Endodermal cell (in vitro differentiated cells): ENCODE results near the gene CD34. TPM values are rescaled to one million over a fixed set of nuclear protein-coding genes. Genes with fewer than 3 reads are reported as not detected.

ENCODE experiments used
- DNase-seq: peaks from one replicate; pipeline ENCODE4 v3.0.0-alpha.2; 2017
- H3K27ac ChIP-seq: 2 replicates; pipeline ENCODE4 v1.5.1; 2013; ENCODE audit warnings: mild to moderate bottlenecking, low read depth, low read length, moderate library complexity
- H3K27me3 ChIP-seq: 2 replicates; pipeline ENCODE4 v1.6.1; 2013; ENCODE audit warnings: mild to moderate bottlenecking, low read length, moderate library complexity; ENCODE audit not compliant: insufficient read depth, control insufficient read depth, poor library complexity, severe bottlenecking
- H3K36me3 ChIP-seq: 2 replicates; pipeline ENCODE4 v1.7.0; 2013; ENCODE audit warnings: mild to moderate bottlenecking, low read length, moderate library complexity; ENCODE audit not compliant: control insufficient read depth, insufficient read depth
- H3K4me1 ChIP-seq: one replicate; pipeline ENCODE4 v1.7.0; 2013; ENCODE audit warnings: low read length; ENCODE audit not compliant: control insufficient read depth, insufficient read depth
- H3K4me3 ChIP-seq: 2 replicates; pipeline ENCODE4 v1.5.1; 2013; ENCODE audit warnings: mild to moderate bottlenecking, low read length, moderate library complexity
- H3K9ac ChIP-seq: 2 replicates; pipeline ENCODE4 v1.6.1; 2013; ENCODE audit warnings: mild to moderate bottlenecking, low read length, moderate library complexity; ENCODE audit not compliant: poor library complexity, severe bottlenecking; ENCODE audit errors: extremely low read depth
- H3K9me3 ChIP-seq: 2 replicates; pipeline ENCODE4 v1.6.1; 2013; ENCODE audit warnings: mild to moderate bottlenecking, low read length, moderate library complexity; ENCODE audit not compliant: control insufficient read depth
- H3K27ac Mint-ChIP-seq: 2 replicates; pipeline ENCODE4 v1.8.0; 2020; ENCODE audit warnings: mixed read lengths
- H3K27me3 Mint-ChIP-seq: 2 replicates; pipeline ENCODE4 v1.8.0; 2021; ENCODE audit warnings: mild to moderate bottlenecking, mixed read lengths; ENCODE audit not compliant: insufficient read depth
- H3K36me3 Mint-ChIP-seq: 2 replicates; pipeline ENCODE4 v1.8.0; 2020; ENCODE audit warnings: low read depth, mixed read lengths
- H3K4me1 Mint-ChIP-seq: 2 replicates; pipeline ENCODE4 v1.8.0; 2020; ENCODE audit warnings: mixed read lengths
- H3K4me3 Mint-ChIP-seq: 2 replicates; pipeline ENCODE4 v1.8.0; 2020; ENCODE audit warnings: mild to moderate bottlenecking, moderate library complexity, mixed read lengths
- H3K9me3 Mint-ChIP-seq: 2 replicates; pipeline ENCODE4 v1.8.0; 2020; ENCODE audit warnings: mild to moderate bottlenecking, mixed read lengths
- CTCF ChIP-seq: fragments of 200-600 bp; sonication (generic); conservative IDR thresholded peaks from 2 replicates; pipeline ENCODE4 v1.5.0; 2021; ENCODE audit warnings: antibody characterized with exemption, mild to moderate bottlenecking
- WGBS, 2 experiments: methylation state at CpG; one replicate each; pipeline versions ENCODE4 v1.1.5 to v1.1.7; 2013; ENCODE audit warnings: missing lambda C conversion rate in 2 of 2, mixed read lengths in 1 of 2; ENCODE audit not compliant: insufficient coverage in 1 of 2, insufficient read length in 1 of 2; 5-methylcytosine and 5-hydroxymethylcytosine counted together
- total RNA-seq, 2 donors: library from RNA; stranded (reverse); fragmentation: NEBNext Ultra II Directional in 1 of 2; extraction: Animal tissue kit (Norgen Biotek cat#: 25700) in 1 of 2; gene quantifications; 2 replicates in 1 of 2; 3 replicates in 1 of 2; pipeline ENCODE4 v1.2.1, GENCODE V29; 2021

Gene CD34
- total RNA-seq, 2 donors from 2014 or later, result 1.6 to 6.9 TPM

DNA sequence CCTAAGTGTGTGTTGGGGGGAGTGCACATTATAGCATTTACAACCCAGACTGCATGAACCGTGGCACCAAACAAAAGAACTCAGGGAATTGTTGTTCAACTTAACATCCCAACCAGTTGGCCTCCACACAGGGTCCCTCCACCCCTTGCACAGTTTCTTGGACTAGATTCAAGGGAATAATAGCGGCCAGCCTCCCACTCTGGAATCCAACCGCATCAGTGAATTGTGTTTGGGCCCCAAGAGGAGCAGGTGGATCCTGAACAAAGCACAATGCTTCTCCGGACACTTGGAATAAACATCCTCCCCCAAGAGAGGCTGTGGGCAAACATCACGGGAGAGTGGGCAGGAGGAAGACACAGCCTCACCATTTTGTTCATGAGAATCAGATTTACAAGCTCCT lies 18.2 kb downstream of the CD34 start:
- WGBS, 2 experiments, result 91% methylated on average over 5 of the region's 5 CpGs; no CpG with 5 or more reads in 1 of the 2 experiments
- Mint-ChIP-seq H3K4me1 (no peaks in the 10 kb centered on the region), H3K9me3 (no peaks in the 10 kb centered on the region), H3K27me3 (peaks cover 12% of the 10 kb centered on the region), H3K27ac (no peak overlapping the region), H3K36me3 (no peaks in the 10 kb centered on the region), H3K4me3 (no peak overlapping the region)
- no peaks in the 10 kb centered on the region for H3K36me3 ChIP-seq
- H3K27ac ChIP-seq, result no peak overlapping the region
- H3K9ac ChIP-seq, result no peak overlapping the region
- peaks cover 18% of the 10 kb centered on the region for H3K27me3 ChIP-seq
- H3K4me1 ChIP-seq, result no peaks in the 10 kb centered on the region
- DNase-seq, result peak; percentile 4
- TF ChIP-seq CTCF, result no peak
- H3K9me3 ChIP-seq, result no peaks in the 10 kb centered on the region
- no peak overlapping the region for H3K4me3 ChIP-seq

DNA sequence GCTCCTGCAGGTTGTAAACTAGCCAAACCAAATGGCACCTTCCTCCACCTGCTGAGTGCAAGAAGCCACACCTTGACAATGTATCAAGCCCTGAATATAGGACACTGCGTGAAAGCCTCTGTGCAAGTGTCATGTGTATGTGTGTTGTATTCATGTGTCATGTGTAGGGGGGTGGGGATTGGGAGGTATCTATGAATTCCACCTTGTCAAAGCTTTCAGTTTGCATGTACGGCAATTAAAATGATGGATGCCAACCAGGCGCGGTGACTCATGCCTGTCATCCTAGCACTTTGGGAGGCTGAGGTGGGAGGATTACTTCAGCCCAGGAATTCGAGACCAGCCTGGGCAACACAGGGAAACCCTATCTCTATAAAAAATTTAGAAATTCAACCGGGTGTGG lies 19.8 kb downstream of the CD34 start:
- Mint-ChIP-seq H3K9me3 (no peaks in the 10 kb centered on the region), H3K27me3 (peaks cover 21% of the 10 kb centered on the region), H3K4me1 (no peaks in the 10 kb centered on the region), H3K4me3 (no peak overlapping the region), H3K36me3 (no peaks in the 10 kb centered on the region), H3K27ac (no peak overlapping the region)
- TF ChIP-seq CTCF, result no peak
- Histone ChIP-seq H3K27ac (no peak overlapping the region), H3K27me3 (peaks cover 18% of the 10 kb centered on the region), H3K9me3 (no peaks in the 10 kb centered on the region), H3K4me1 (no peaks in the 10 kb centered on the region), H3K4me3 (no peak overlapping the region), H3K9ac (no peak overlapping the region), H3K36me3 (no peaks in the 10 kb centered on the region)
- WGBS, 2 experiments, result 94 to 97% methylated on average over 4 to 6 of the region's 6 CpGs
- no peak for DNase-seq

DNA sequence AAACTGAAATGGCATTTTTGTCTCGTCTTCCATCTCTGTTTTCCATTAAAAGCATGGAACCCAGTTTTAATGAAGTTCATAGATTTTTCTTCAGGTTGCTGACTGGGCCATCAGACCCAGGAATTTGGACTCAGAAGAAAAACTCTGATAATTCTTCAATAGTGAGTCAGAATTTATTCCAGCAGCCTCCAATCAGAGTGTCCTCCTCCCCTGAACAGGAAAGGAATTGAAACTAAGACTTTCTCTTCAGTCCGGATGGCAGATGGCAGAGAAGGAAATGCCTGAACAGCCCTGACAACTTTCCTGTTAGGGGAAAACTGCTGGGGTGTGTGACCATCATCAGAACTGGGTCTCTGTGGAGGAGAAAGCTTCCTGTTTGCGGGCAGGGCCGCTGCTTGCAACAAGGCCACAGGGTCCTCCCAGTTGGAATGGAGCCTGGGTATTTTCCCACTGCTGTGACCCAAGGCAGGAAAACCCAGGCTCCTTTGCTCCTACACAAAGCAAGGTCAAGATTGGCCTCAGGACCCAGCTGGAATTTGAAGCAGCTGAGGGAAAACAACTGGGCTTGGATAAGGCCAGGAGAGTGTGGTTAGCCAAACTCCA lies 20.7 kb downstream of the CD34 start:
- H3K27ac Mint-ChIP-seq, result no peak overlapping the region

More for the DNA sequence above, 20.7 kb downstream of the CD34 start:
- no peaks in the 10 kb centered on the region for H3K4me1 ChIP-seq
- Mint-ChIP-seq H3K4me3 (no peak overlapping the region), H3K27me3 (peaks cover 24% of the 10 kb centered on the region), H3K9me3 (no peaks in the 10 kb centered on the region), H3K36me3 (no peaks in the 10 kb centered on the region), H3K4me1 (peaks cover 2% of the 10 kb centered on the region)
- WGBS, 2 experiments, result 86 to 87% methylated on average over 1 to 4 of the region's 4 CpGs
- no peak overlapping the region for H3K4me3 ChIP-seq
- H3K36me3 ChIP-seq, result no peaks in the 10 kb centered on the region
- H3K9ac ChIP-seq, result no peak overlapping the region
- H3K27ac ChIP-seq, result no peak overlapping the region
- H3K27me3 ChIP-seq, result peaks cover 21% of the 10 kb centered on the region
- TF ChIP-seq CTCF, result no peak
- no peaks in the 10 kb centered on the region for H3K9me3 ChIP-seq
- DNase-seq, result no peak
